A172 (cell line): Measurements from ENCODE around the gene MACROH2A1. TPM values are rescaled to one million over a fixed set of nuclear protein-coding genes. Genes with fewer than 3 reads are reported as not detected.

Experiments
- DNase-seq: peaks from one replicate; pipeline ENCODE4 v3.0.0-alpha.2; 2015; ENCODE audit warnings: low spot score
- total RNA-seq: library from RNA; depleted of rRNA; stranded (reverse); fragments of >200 nt; shearing (Covaris generic); gene quantifications from 2 replicates; pipeline ENCODE4 v1.2.3, GENCODE V29; 2014; rRNA removed

MACROH2A1 gene
- total RNA-seq, 1 experiment from 2014 or later = 388 TPM

DNA sequence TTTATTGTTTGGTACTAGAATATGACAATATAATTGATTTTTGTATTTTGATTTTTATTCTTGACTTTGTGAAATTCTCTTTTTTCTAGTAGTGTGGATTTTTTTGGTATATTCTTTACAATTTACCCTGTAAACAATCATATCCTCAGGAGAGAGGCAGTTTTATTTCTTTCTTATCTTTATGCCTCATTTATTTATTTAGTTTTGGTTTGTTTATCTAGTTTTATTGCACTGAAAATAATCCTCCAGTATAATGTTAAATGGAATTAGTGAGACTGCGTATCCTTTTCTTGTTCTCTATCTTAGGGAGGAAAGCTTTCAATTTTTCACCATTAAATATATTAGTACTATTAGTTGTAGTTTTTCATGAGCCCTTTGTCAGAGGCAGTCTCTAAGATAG lies 109.4 kb downstream of the MACROH2A1 start:
- no peak for DNase-seq

DNA sequence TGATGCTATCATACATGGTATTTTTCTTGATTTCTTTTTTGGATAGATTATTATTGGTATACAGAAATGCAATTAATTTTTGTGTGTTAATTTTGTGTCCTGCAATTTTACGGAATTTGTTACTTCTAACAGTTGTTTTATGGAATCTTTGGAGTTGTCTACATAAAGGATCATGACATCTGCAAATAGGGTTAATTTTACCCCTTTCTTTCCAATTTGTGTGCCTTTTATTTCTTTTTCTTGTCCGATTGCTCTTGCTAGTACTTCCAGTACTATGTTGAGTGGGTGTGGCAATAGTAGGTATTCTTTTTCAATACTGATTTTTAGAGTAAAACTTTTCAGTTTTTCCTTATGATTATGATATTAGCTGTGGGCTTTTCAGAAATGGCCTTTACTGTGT lies 111.5 kb downstream of the MACROH2A1 start:
- no peak for DNase-seq

Other genes with a start within 250 kb of the MACROH2A1 start
- gene DCANP1, start 48.1 kb upstream of the MACROH2A1 start, total RNA-seq = not detected in 2 replicates
- gene TIFAB, start 53.1 kb upstream of the MACROH2A1 start, total RNA-seq = not detected in 2 replicates
- not detected in 2 replicates for gene NEUROG1, start 136.7 kb upstream of the MACROH2A1 start, total RNA-seq
- not detected in 2 replicates for gene CXCL14, start 179.8 kb upstream of the MACROH2A1 start, total RNA-seq